Lower leg skin (tissue), 3 donors: ENCODE results near the gene C2CD2L.

Experiments
- CTCF ChIP-seq, 3 donors: fragments of 450-650 bp; IDR thresholded peaks; one replicate each; pipeline ENCODE4 v1.5.1; 2016; ENCODE audit warnings: antibody characterized with exemption in 3 of 3, mild to moderate bottlenecking in 3 of 3, moderate library complexity in 2 of 3
- POLR2A ChIP-seq, 2 donors: fragments of 450-650 bp; IDR thresholded peaks; one replicate each; pipeline ENCODE4 v1.6.1; 2016 to 2017; ENCODE audit warnings: antibody characterized with exemption in 2 of 2, mild to moderate bottlenecking in 1 of 2, moderate library complexity in 1 of 2

- TF ChIP-seq CTCF (IDR thresholded peaks at IDR 0.05) (no peak), POLR2A (IDR thresholded peaks at IDR 0.05) (no peak)
Observed at GRCh38 chr11:119109843-119110242, 2.7 kb downstream of the C2CD2L start.
